Vagina (tissue), 2 donors: ENCODE data around the gene SMDT1. TPM values are rescaled to one million over a fixed set of nuclear protein-coding genes. Genes with fewer than 3 reads are reported as not detected.

Experiments used
- DNase-seq, 2 donors: peaks; one replicate each; pipeline ENCODE4 v3.0.0-alpha.2; 2017; ENCODE audit errors: extremely low spot score in 2 of 2
- H3K27ac ChIP-seq: fragments of 200-600 bp; sonication (generic); one replicate; pipeline ENCODE4 v1.5.1; 2019
- H3K27me3 ChIP-seq: fragments of 200-600 bp; sonication (generic); one replicate; pipeline ENCODE4 v1.5.1; 2019
- H3K36me3 ChIP-seq, 2 donors: fragments of 200-600 bp; sonication (generic); one replicate each; pipeline ENCODE4 v1.5.1; 2017 to 2019
- H3K4me1 ChIP-seq: fragments of 200-600 bp; sonication (generic); one replicate; pipeline ENCODE4 v1.5.1; 2019
- H3K4me3 ChIP-seq, 2 donors: fragments of 200-600 bp; sonication (generic); 1 replicate in 1 of 2; 2 replicates in 1 of 2; pipeline ENCODE4 v1.5.1; 2016 to 2019
- H3K9me3 ChIP-seq: fragments of 200-600 bp; sonication (generic); one replicate; pipeline ENCODE4 v1.5.1; 2019
- POLR2A ChIP-seq, 2 donors: fragments of 450-650 bp; IDR thresholded peaks; one replicate each; pipeline ENCODE4 v1.6.1; 2017; ENCODE audit warnings: antibody characterized with exemption in 2 of 2, mild to moderate bottlenecking in 2 of 2, moderate library complexity in 2 of 2
- POLR2AphosphoS5 ChIP-seq, 2 donors: sonication (generic); formaldehyde crosslinking; IDR thresholded peaks; one replicate each; pipeline ENCODE4 v1.9.0; 2017; ENCODE audit warnings: antibody characterized with exemption in 2 of 2, mild to moderate bottlenecking in 2 of 2, low read depth in 1 of 2; ENCODE audit not compliant: insufficient read depth in 1 of 2
- intact Hi-C: fragments of 100-400 bp; cut with DNase I; formaldehyde crosslinking; loops from one replicate; pipeline ENCODE4 v1.15.1; 2023
- total RNA-seq: library from RNA; depleted of rRNA; stranded (reverse); fragments of >200 nt; gene quantifications from one replicate; pipeline ENCODE4 v1.2.3, GENCODE V29; 2016
- TF ChIP-seq, protein P1 (sequence below), 3 experiments: fragments of 450-650 bp in 2 of 3; fragments of 200-600 bp in 1 of 3; sonication (generic) in 1 of 3; IDR thresholded peaks; one replicate each; pipeline ENCODE4 v1.5.1; 2017 to 2019; ENCODE audit warnings: antibody characterized with exemption in 3 of 3, mild to moderate bottlenecking in 2 of 3, moderate library complexity in 2 of 3

The SMDT1 gene
- total RNA-seq, 1 donor from 2014 or later = 40.3 TPM

DNA sequence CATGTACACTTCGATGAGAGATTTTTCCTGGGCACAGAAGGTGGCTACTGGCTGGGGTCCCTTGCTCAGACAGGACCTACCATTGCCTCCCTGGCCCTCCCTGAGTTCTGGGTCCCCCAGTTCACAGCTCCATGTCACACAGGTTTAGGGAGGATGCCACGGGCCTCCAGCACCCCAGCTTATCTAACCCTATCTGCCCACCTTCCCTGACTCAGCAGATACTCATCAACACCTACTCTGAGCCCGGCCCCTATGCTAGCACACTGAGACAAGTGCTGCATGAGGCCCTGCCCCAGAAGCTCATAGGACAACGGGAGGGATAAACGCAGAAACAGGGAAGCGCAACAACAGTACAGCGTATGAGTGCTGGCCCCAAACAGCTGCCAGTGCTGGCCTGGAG lies 18.5 kb upstream of the SMDT1 start:
- Histone ChIP-seq H3K27me3 (no peaks in the 10 kb centered on the region), H3K27ac (no peak overlapping the region), H3K4me1 (no peaks in the 10 kb centered on the region), H3K36me3 (peaks cover 0 to 57% of the 10 kb centered on the region in 2 donors), H3K9me3 (no peaks in the 10 kb centered on the region), H3K4me3 (no peak overlapping the region)
- DNase-seq = no peak
- intact Hi-C loops = no loop called here
- TF ChIP-seq POLR2A (IDR thresholded peaks at IDR 0.05) (no peak), POLR2AphosphoS5 (IDR thresholded peaks at IDR 0.05; ENCODE audit: insufficient read depth in 1 of 2, low read depth in 1 of 2) (no peak)
- TF ChIP-seq, protein P1, sequence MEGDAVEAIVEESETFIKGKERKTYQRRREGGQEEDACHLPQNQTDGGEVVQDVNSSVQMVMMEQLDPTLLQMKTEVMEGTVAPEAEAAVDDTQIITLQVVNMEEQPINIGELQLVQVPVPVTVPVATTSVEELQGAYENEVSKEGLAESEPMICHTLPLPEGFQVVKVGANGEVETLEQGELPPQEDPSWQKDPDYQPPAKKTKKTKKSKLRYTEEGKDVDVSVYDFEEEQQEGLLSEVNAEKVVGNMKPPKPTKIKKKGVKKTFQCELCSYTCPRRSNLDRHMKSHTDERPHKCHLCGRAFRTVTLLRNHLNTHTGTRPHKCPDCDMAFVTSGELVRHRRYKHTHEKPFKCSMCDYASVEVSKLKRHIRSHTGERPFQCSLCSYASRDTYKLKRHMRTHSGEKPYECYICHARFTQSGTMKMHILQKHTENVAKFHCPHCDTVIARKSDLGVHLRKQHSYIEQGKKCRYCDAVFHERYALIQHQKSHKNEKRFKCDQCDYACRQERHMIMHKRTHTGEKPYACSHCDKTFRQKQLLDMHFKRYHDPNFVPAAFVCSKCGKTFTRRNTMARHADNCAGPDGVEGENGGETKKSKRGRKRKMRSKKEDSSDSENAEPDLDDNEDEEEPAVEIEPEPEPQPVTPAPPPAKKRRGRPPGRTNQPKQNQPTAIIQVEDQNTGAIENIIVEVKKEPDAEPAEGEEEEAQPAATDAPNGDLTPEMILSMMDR (IDR thresholded peaks at IDR 0.05) = no peak

DNA sequence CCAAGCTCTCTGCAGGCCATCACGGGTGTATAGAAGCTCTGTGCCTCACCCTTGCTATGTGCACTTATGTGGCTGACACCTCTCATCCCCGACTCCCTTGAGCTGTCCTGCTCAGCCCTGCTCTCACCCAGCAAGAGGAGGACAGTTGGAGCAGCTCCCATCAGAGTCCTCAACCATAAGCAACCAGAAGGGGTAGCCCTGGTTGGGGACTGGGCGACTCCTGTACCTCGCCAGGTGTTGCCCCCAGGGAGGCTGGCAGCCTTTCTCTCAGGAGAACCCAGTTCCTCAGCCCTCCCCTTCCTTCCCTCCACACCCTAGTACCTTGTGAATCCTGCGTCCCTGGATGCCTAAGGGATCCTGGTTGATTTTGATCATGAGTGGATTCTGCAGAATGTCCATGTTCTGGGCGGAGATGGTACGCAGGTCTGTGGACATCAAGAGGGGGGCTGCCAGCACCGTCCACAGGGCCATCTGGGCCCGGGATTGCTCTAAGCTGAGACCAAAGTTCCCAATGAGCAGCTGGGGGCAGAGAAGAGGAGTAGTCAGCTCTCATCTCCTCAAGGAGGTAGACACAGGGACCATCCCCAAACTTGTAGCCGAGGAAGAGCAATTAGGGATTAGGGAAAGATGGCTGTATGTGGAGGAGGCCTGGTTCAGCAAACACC lies 16.9 kb upstream of the SMDT1 start:
- DNase-seq = no peak
- intact Hi-C loops = no loop called here
- H3K27me3 ChIP-seq = no peaks in the 10 kb centered on the region
- no peaks in the 10 kb centered on the region for H3K4me1 ChIP-seq
- peaks cover 0 to 70% of the 10 kb centered on the region in 2 donors for H3K36me3 ChIP-seq
- no peaks in the 10 kb centered on the region for H3K9me3 ChIP-seq
- no peak overlapping the region for H3K27ac ChIP-seq
- no peak overlapping the region for H3K4me3 ChIP-seq
- TF ChIP-seq, protein P1 (IDR thresholded peaks at IDR 0.05) = no peak
- TF ChIP-seq POLR2AphosphoS5 (IDR thresholded peaks at IDR 0.05; ENCODE audit: insufficient read depth in 1 of 2, low read depth in 1 of 2) (no peak), POLR2A (IDR thresholded peaks at IDR 0.05) (no peak)

DNA sequence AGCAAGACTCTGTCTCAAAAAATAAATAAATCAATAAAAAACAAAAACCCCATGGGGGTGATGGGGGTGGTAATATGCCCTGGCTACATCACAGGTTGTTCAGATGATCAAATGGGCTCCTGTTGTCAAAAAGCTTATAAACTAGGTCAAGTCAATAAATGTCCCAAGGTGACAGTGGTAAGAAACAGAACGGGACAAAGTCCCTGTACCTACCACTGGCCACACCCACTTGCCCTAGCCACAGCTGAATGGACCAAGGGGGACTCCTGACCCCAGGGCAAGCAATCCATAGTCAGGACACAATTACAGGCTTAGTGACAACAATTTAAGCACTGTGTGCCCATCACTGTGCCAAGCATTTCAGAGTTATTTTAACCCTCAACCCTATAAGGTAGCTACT lies 14.9 kb upstream of the SMDT1 start:
- Histone ChIP-seq H3K4me3 (no peak overlapping the region), H3K36me3 (peaks cover 0 to 64% of the 10 kb centered on the region in 2 donors), H3K27me3 (no peaks in the 10 kb centered on the region), H3K27ac (no peak overlapping the region), H3K9me3 (no peaks in the 10 kb centered on the region), H3K4me1 (peaks cover 2% of the 10 kb centered on the region)
- DNase-seq = peak in 1 of 2 donors; percentile 19
- TF ChIP-seq POLR2A (IDR thresholded peaks at IDR 0.05) = no peak
- TF ChIP-seq POLR2AphosphoS5 (IDR thresholded peaks at IDR 0.05; ENCODE audit: insufficient read depth in 1 of 2, low read depth in 1 of 2) = no peak
- TF ChIP-seq, protein P1 (IDR thresholded peaks at IDR 0.05) = no peak
- intact Hi-C loops = no loop called here

DNA sequence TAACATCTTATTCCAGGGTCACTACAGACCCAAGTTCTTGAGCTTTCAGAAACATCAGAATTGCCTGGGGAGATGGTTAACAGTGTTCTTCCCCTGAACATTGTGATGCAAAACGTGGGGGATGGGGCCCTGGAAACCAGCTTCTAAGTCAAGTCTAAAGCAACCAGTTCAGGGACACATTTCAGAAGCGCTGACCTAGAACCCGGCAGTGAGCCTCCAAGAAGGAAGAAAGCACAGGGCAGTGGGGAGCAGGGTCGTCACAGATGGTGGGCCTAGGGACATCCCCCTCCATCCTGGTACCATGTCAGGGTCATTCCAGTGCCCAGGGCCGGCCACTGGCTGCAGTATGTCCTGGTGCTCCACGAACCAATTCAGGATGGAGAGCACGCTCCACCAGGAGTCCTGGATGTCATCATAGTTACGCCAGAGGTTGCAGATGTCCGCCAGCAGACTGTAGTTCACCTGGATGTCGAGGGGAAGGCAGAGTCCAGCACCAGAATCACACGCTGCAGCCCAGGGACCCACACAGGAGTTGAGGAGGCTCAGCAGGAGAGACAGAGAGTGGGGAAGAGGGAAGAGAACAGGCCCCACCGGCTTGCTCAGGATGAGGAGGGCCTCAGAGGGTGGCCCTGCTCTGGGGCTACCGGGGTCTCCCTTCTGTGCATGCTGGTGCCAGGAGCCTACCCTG lies 13.9 kb upstream of the SMDT1 start:
- intact Hi-C loops = no loop called here
- Histone ChIP-seq H3K9me3 (no peaks in the 10 kb centered on the region), H3K4me1 (peaks cover 8% of the 10 kb centered on the region), H3K4me3 (no peak overlapping the region), H3K27ac (no peak overlapping the region), H3K36me3 (peaks cover 0 to 54% of the 10 kb centered on the region in 2 donors), H3K27me3 (no peaks in the 10 kb centered on the region)
- TF ChIP-seq POLR2A (IDR thresholded peaks at IDR 0.05) (no peak), POLR2AphosphoS5 (IDR thresholded peaks at IDR 0.05; ENCODE audit: insufficient read depth in 1 of 2, low read depth in 1 of 2) (no peak)
- TF ChIP-seq, protein P1 (IDR thresholded peaks at IDR 0.05) = no peak
- DNase-seq = peak in 1 of 2 donors; percentile 72
